Left renal cortex interstitium (tissue), 4 donors: ENCODE data around the gene LRRC75B. TPM values are rescaled to one million over a fixed set of nuclear protein-coding genes. Genes with fewer than 3 reads are reported as not detected.
"Not testable (repeated sequence)": the region's sequence is repeated elsewhere in the genome, so short reads cannot be mapped to it uniquely, and the experiment has no call there.

ENCODE experiments used
- DNase-seq, 4 donors: peaks; one replicate each; pipeline ENCODE4 v3.0.0-alpha.2; 2013; ENCODE audit warnings: low read depth in 4 of 4, low spot score in 2 of 4, missing footprints in 1 of 4
- polyA plus RNA-seq, 4 donors: library from polyadenylated mRNA; unstranded; fragments of 120-200 nt; gene quantifications; one replicate each; pipeline ENCODE4 v1.2.1, GENCODE V29; 2013; ENCODE audit not compliant: insufficient read length in 4 of 4

The LRRC75B gene
- 10 to 100 TPM; 28.0 to 44.8 (median 39.2) TPM for polyA plus RNA-seq

DNA sequence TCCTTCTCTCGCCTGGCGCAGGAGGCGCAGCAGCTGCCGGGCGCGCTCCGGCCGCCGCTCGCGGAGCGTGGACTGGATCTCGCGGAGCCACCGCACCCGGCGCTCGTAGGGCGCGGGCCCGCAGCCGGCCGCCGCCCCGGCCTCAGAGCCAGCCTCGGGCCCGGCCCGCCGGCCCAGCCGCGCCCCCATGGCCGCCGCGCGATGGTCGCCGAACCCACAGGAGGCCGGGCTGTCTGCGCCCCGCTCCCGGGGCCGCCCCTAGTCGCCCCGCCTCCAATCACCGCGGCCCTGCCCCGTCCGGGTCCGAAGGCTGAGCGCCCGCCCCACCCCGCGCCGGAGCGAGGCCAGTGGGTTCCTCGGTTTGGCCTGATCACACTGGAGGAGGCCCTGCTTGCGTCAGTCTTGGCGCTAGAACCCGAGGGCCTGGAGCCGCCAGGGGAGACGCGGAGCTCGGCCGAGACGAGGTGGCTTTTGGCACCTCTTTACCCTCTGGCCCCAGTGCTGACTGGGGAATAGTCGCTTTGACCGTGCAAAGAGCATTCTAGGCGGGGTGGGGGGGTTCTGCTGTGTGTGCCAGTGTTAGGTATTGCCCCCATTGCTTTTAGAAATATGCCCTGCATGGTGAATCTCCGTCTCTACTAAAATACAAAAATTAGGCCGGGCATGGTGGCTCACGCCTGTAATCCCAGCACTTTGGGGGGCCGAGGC lies at the start of gene LRRC75B:
Gene LRRC75B (minus strand): TSS at position 223 of the 708 bp plus-strand sequence. CDS start 34 bp downstream, at position 189.
- DNase-seq = peak in 3 of 4 donors; percentile 62 to 75 (median 69)

DNA sequence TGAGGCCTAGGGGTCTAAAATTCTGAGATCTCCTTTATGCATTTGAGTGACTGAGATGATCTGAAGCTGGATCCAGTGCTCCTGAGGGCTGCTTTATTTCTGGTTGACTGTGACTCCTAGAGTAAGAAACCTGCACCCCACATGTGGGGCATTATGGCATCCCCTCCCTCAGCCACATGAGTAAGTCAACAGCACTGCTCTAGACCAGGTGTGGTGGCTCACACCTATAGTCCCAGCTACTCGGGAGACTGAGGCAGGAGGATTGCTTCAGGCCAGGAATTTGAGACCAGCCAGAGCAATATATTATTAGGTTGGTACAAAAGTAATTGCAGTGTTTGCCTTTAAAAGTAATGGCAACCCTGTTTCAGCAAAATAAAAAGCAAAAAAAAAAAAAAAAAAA lies 49.4 kb upstream of the LRRC75B start:
- DNase-seq = not testable (repeated sequence)

- DNase-seq = not testable (repeated sequence)
Measured at GRCh38 chr22:24636513-24636912, 43.6 kb upstream of the LRRC75B start.

- DNase-seq = not testable (repeated sequence)
Measured at GRCh38 chr22:24634776-24635389, 42.0 kb upstream of the LRRC75B start.

DNA sequence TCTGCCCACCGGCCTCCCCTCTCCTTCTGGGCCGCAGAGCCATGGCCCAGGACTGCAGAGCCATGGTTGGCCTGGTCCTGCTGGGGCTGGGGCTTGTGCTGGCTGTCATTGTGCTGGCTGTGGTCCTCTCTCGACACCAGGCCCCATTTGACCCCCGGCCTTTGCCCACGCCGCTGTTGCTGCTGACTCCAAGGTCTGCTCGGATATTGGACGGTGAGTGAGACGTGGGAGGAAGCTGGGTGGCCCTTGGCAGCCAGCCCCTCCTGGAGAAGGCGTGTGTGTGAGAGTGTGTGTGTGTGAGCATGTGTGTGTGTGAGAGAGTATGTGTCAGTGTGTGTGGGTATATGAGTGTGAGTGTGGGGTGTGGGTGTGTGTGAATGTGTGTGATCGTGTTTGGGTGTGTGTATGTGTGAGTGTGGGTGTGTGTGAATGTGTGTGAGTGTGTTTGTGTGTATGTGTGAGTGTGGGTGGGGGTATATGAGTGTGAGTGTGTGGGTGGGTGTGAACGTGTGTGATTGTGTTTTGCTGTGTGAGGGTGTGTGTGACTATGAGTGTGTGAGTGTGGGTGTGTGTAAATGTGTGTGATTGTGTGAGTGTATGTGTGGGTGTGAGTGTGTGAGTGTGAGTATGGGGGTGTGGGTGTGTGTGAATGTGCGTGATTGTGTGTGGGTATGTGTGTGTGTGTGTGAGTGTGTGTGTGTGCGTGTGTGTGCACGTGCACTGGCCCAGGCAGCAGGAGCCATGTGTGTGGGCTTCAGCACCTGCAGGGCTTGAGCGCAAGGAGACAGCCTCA lies 40.6 kb upstream of the LRRC75B start:
- DNase-seq = not testable (repeated sequence)

DNA sequence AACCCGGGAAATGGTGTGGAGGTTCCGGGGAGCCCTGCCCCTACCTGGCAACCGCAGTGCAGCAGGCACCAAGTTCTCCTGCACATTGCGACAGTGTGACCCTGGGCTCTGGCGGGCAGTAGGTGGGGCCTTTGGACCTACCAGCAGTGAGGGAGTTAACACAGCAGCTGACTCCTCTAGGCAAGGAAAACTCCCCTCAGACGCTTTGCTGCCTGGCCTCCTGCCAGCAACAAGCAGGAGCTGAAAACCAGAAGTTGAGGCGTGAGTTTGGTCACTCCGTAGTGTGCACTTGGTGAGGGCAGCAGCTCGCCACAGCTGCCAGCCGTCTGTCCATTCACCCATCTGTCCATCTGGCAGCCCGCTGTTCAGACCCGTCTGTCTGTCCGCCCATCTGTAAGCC lies 39.8 kb upstream of the LRRC75B start:
- DNase-seq = not testable (repeated sequence)

- not testable (repeated sequence) for DNase-seq
Measured at GRCh38 chr22:24631430-24632122, 38.7 kb upstream of the LRRC75B start.

GRCh38 chr22:24630812-24631427 lies 38.0 kb upstream of the LRRC75B start:
- not testable (repeated sequence) for DNase-seq

- not testable (repeated sequence) for DNase-seq
Measured at GRCh38 chr22:24629069-24629468, 36.2 kb upstream of the LRRC75B start.

- DNase-seq = not testable (repeated sequence)
Measured at GRCh38 chr22:24627911-24628310, 35.0 kb upstream of the LRRC75B start.

GRCh38 chr22:24622596-24622995 lies 29.7 kb upstream of the LRRC75B start:
- not testable (repeated sequence) for DNase-seq

DNA sequence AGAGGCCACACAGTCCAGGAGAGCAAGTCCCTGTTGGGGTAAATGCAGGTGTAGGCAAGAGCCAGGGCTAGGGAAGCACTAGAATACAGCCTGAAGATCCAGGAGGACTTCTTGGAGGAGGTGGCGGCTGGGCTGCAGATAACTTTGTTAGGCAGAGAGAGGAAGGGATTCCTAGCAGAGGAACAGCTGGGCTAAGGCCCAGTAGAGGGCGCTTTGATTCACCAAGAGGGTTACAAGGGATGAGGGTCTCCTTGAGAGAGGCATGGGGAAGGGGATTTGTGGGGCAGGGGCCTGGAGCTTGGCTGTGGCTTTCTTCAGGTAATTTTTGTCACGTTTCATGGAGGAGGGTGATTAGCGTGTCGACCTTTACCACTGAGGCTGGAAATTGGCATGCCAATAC lies 28.4 kb upstream of the LRRC75B start:
- not testable (repeated sequence) for DNase-seq

DNA sequence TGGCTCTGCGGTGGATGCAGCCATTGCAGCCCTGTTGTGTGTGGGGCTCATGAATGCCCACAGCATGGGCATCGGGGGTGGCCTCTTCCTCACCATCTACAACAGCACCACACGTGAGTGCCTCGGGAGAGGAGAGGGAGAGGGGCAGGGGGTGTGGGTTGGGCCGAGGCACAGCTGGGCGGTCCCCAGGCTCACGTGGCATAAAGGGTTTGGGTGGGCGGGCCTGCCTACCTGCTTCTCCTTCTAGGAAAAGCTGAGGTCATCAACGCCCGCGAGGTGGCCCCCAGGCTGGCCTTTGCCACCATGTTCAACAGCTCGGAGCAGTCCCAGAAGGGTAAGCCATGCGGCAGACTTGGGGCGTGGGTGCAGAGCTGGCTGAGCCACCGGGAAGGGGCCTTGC lies 21.9 kb upstream of the LRRC75B start:
- not testable (repeated sequence) for DNase-seq

DNA sequence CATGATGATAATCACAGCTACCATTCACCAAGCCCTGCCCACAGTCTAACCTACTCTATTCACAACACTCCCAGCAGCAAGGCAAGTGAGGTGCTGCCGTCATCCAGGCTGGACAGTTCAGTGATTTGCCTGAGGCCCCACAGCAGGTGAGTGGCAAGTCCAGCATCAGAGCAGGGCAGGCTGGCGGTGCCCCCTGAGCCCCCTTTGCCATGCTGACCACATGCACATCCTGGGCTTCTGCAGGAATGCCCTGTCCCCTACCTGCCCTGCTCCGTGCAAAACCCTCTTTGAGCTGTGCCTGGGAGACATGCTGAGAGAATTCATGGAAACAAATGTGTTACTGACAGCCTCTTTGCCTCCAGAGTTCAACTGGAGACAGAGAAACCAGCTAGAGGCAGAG lies 17.0 kb upstream of the LRRC75B start:
- not testable (repeated sequence) for DNase-seq

- DNase-seq = not testable (repeated sequence)
Measured at GRCh38 chr22:24608327-24608726, 15.5 kb upstream of the LRRC75B start.

- DNase-seq = not testable (repeated sequence)
Measured at GRCh38 chr22:24607429-24607983, 14.6 kb upstream of the LRRC75B start.

DNA sequence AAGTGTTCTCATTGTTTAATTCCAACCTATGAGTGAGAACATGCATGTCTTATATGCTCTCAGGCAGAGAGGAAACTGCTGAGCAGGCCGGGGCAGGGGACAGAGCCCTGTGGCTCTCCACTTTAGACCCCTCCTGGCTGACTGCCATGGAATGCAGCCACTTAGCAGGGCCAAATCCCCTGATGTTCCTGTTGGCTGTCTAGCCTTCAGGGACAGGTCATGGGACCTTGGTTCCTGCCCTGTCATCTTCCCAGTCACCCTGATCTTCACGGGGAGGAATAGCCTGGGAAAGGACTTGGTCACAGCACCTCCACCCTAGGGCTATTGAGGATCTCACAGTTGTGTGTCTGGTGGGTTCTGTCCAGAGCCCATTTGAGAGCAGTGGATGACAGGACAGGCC lies 13.5 kb upstream of the LRRC75B start:
- not testable (repeated sequence) for DNase-seq

DNA sequence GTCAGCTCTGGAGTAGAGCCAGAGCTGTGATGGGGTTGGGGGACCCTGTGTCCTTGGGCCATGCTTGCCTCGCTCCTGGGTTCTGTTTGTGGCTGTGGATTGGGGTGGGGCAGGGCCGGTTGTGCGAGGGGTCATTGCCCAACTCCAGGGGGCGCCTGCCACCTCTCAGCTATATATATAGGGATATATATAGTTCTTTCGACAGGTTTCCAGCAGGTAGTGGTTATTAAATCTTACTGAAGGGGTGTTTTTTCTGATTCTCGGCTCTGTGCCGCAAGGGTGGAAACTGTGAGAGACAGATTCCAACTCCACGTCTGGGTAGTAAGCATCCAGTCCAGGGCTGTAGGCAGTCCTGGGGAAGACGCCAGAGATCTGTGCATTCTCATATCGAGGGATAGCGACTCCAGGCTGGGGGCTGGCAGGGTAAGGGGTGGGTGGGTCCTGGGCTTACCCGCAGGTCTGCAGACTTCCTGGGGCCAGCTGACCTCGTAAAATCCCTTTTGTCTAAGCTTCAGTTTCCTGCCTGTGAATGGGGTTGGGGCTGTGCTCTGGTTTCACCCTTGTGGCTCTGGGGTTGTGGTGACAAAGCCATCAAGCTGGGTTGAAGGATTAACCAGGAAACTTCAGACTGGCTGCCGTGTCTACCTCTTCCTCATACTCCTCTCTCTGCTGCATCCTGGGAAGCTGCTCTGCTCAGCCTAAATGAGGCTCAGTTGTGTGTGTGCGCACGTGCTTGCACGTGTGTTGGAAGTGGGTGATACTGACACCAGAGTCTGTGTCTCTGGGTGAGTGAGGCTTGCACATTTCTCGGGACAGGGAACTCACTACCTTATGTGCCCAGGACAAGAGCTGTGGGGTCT lies 11.1 kb upstream of the LRRC75B start:
- DNase-seq = not testable (repeated sequence)
